HCT116 (cell line): ENCODE measurements around the gene DAPK1. TPM values are rescaled to one million over a fixed set of nuclear protein-coding genes. Genes with fewer than 3 reads are reported as not detected.
A peak's percentile ranks its signal among the peaks of the same experiment; 100 is the strongest.

ENCODE experiments used
- ATAC-seq: fragments of 200-7000 bp; cut with Tn5 transposase; 2 replicates; pipeline ENCODE4 v1.9.1; 2020; ENCODE audit warnings: mild to moderate bottlenecking, moderate library complexity
- BruUV-seq: library from RNA; stranded (reverse); fragments of 400-500 nt; replicated peaks from 2 replicates; lab custom pipeline; 2021; lab: Mats Ljungman, UMichigan
- CTCF ChIA-PET: fragments of 300-600 bp; sonication (Branson Sonifier 250); formaldehyde crosslinking; loops from one replicate; lab custom pipeline; 2021; ENCODE audit warnings: antibody characterized with exemption; lab: Charles Lee
- POLR2A ChIA-PET: fragments of 300-600, 350-600 bp; sonication (Branson Sonifier 250); formaldehyde crosslinking; loops from one replicate; lab custom pipeline; 2021; ENCODE audit warnings: antibody characterized with exemption; lab: Charles Lee
- RAD21 ChIA-PET, 2 experiments: fragments of 300-600 bp; sonication (Branson Sonifier 250); formaldehyde crosslinking; loops; one replicate each; lab custom pipeline; 2023; ENCODE audit warnings: low total read pairs in 2 of 2; ENCODE audit not compliant: uncharacterized antibody in 2 of 2, unreplicated experiment in 2 of 2, low non-redundant PET in 1 of 2; lab: Charles Lee
- DNase-seq: peaks from one replicate; pipeline ENCODE4 v3.0.0-alpha.2; 2010; ENCODE audit warnings: low read depth, low spot score
- H2AFZ ChIP-seq: fragments of 200-600 bp; shearing (Covaris generic), sonication (generic); 2 replicates; pipeline ENCODE4 v1.6.1; 2017; ENCODE audit warnings: low read depth, mixed run types, mixed read lengths, antibody characterized with exemption, low read length; ENCODE audit not compliant: poor library complexity, severe bottlenecking
- H3K27ac ChIP-seq: 2 replicates; pipeline ENCODE4 v1.5.1; 2012; ENCODE audit warnings: low read depth, low read length
- H3K27me3 ChIP-seq: fragments of 200-600 bp; sonication (generic); 2 replicates; pipeline ENCODE4 v1.6.1; 2016; ENCODE audit warnings: mixed run types, low read length, mixed read lengths; ENCODE audit not compliant: insufficient read depth
- H3K36me3 ChIP-seq, 2 experiments: fragments of 200-500 bp in 1 of 2; fragments of 200-600 bp in 1 of 2; sonication (Bioruptor generic) in 1 of 2; sonication (generic) in 1 of 2; 2 replicates each; pipeline versions ENCODE4 v1.5.1 to v1.6.1; 2014 to 2016; ENCODE audit warnings: low read length in 2 of 2, inconsistent platforms in 1 of 2, mixed read lengths in 1 of 2, mixed run types in 1 of 2; ENCODE audit not compliant: insufficient read depth in 2 of 2, control insufficient read depth in 1 of 2
- H3K4me1 ChIP-seq, 2 experiments: fragments of 200-600 bp in 1 of 2; sonication (generic) in 1 of 2; 2 replicates each; pipeline versions ENCODE4 v1.5.1 to v1.6.1; 2012 to 2017; ENCODE audit warnings: low read length in 2 of 2, inconsistent platforms in 1 of 2, mild to moderate bottlenecking in 1 of 2, mixed read lengths in 1 of 2, mixed run types in 1 of 2, moderate library complexity in 1 of 2; ENCODE audit not compliant: insufficient read depth in 2 of 2, control insufficient read depth in 1 of 2
- H3K4me2 ChIP-seq: fragments of 200-600 bp; sonication (generic); 2 replicates; pipeline ENCODE4 v1.6.1; 2017; ENCODE audit warnings: mixed run types, low read length, mixed read lengths
- H3K4me3 ChIP-seq, 2 experiments: fragments of 200-600 bp in 1 of 2; sonication (generic) in 1 of 2; replicated peaks in 1 of 2; 2 replicates each; pipeline ENCODE4 v1.5.1; 2011 to 2016; ENCODE audit warnings: low read length in 2 of 2, control low read depth in 1 of 2, low read depth in 1 of 2, mild to moderate bottlenecking in 1 of 2, mixed read lengths in 1 of 2, mixed run types in 1 of 2
- H3K79me2 ChIP-seq: fragments of 200-600 bp; sonication (generic); 2 replicates; pipeline ENCODE4 v1.6.1; 2017; ENCODE audit warnings: mild to moderate bottlenecking, mixed run types, low read length, moderate library complexity, mixed read lengths; ENCODE audit not compliant: insufficient read depth
- H3K9ac ChIP-seq: fragments of 200-600 bp; sonication (generic); 2 replicates; pipeline ENCODE4 v1.6.1; 2016; ENCODE audit warnings: low read length, mixed read lengths
- H3K9me2 ChIP-seq: fragments of 200-600 bp; sonication (generic), shearing (Covaris generic); 2 replicates; pipeline ENCODE4 v1.6.1; 2017; ENCODE audit warnings: mixed run types, mild to moderate bottlenecking, moderate library complexity; ENCODE audit not compliant: insufficient read depth
- H3K9me3 ChIP-seq, 2 experiments: fragments of 200-500 bp in 1 of 2; fragments of 200-600 bp in 1 of 2; sonication (Bioruptor generic) in 1 of 2; sonication (generic) in 1 of 2; 2 replicates each; pipeline ENCODE4 v1.6.1; 2014 to 2017; ENCODE audit warnings: low read length in 2 of 2, mixed read lengths in 2 of 2, inconsistent platforms in 1 of 2, low read depth in 1 of 2, mild to moderate bottlenecking in 1 of 2, mixed run types in 1 of 2, moderate library complexity in 1 of 2; ENCODE audit not compliant: control insufficient read depth in 1 of 2, insufficient read depth in 1 of 2
- H4K20me1 ChIP-seq: fragments of 200-600 bp; sonication (generic), shearing (Covaris generic); 2 replicates; pipeline ENCODE4 v1.6.1; 2017; ENCODE audit warnings: mixed run types, mild to moderate bottlenecking, moderate library complexity; ENCODE audit not compliant: insufficient read depth
- CBX3 ChIP-seq: IDR thresholded peaks from 2 replicates; pipeline ENCODE4 v1.6.1; 2012; ENCODE audit warnings: low read depth
- CEBPB ChIP-seq: IDR thresholded peaks from 2 replicates; pipeline ENCODE4 v1.6.1; 2012; ENCODE audit warnings: low read depth
- EGR1 ChIP-seq: IDR thresholded peaks from 2 replicates; pipeline ENCODE4 v1.6.1; 2012; ENCODE audit warnings: low read depth
- ELF1 ChIP-seq: IDR thresholded peaks from 2 replicates; pipeline ENCODE4 v1.6.1; 2012; ENCODE audit warnings: low read depth, borderline replicate concordance
- EZH2 ChIP-seq: fragments of 200-600 bp; sonication (generic); IDR thresholded peaks from 2 replicates; pipeline ENCODE4 v1.6.1; 2017; ENCODE audit warnings: antibody characterized with exemption, mixed run types
- EZH2phosphoT487 ChIP-seq: fragments of 200-600 bp; IDR thresholded peaks from 2 replicates; pipeline ENCODE4 v1.6.1; 2018; ENCODE audit warnings: antibody characterized with exemption, borderline replicate concordance
- FOSL1 ChIP-seq: IDR thresholded peaks from 2 replicates; pipeline ENCODE4 v1.6.1; 2012; ENCODE audit warnings: low read depth
- JUND ChIP-seq: IDR thresholded peaks from 2 replicates; pipeline ENCODE4 v1.6.1; 2012
- POLR2A ChIP-seq: IDR thresholded peaks from 2 replicates; pipeline ENCODE4 v1.7.0; 2011; ENCODE audit warnings: borderline replicate concordance; ENCODE audit not compliant: insufficient read depth, insufficient read length; ENCODE audit errors: extremely low read depth
- POLR2AphosphoS5 ChIP-seq: IDR thresholded peaks from 2 replicates; pipeline ENCODE4 v1.6.1; 2011; ENCODE audit warnings: mild to moderate bottlenecking, low read depth, low read length, moderate library complexity
- RAD21 ChIP-seq: IDR thresholded peaks from 2 replicates; pipeline ENCODE4 v1.6.1; 2012; ENCODE audit warnings: low read depth, mild to moderate bottlenecking
- SIN3A ChIP-seq: IDR thresholded peaks from 2 replicates; pipeline ENCODE4 v1.6.1; 2012; ENCODE audit warnings: low read depth
- SRF ChIP-seq: IDR thresholded peaks from 2 replicates; pipeline ENCODE4 v1.6.1; 2012; ENCODE audit warnings: low read depth
- TCF7L2 ChIP-seq: IDR thresholded peaks from 2 replicates; pipeline ENCODE4 v1.7.0; 2011; ENCODE audit warnings: borderline replicate concordance, inconsistent platforms; ENCODE audit not compliant: insufficient read depth, insufficient read length; ENCODE audit errors: extremely low read depth
- YY1 ChIP-seq: IDR thresholded peaks from 2 replicates; pipeline ENCODE4 v1.6.1; 2011; ENCODE audit warnings: low read length, low read depth, moderate library complexity, mild to moderate bottlenecking; ENCODE audit not compliant: insufficient replicate concordance; ENCODE audit errors: extremely low read depth
- ZFX ChIP-seq: fragments of 450-650 bp; IDR thresholded peaks from 2 replicates; pipeline ENCODE4 v1.6.1; 2017
- ZNF274 ChIP-seq: fragments of 200-500 bp; sonication (Bioruptor generic); IDR thresholded peaks from 2 replicates; pipeline ENCODE4 v1.6.1; 2014; ENCODE audit warnings: mild to moderate bottlenecking, low read depth, low read length, inconsistent platforms
- intact Hi-C: fragments of 100-400 bp; cut with micrococcal nuclease; formaldehyde crosslinking; loops from 2 replicates; pipeline ENCODE4 v1.10.0; 2022
- total RNA-seq: library from RNA; stranded (reverse); gene quantifications from one replicate; pipeline ENCODE4 v1.2.1, GENCODE V29; 2021; ENCODE audit not compliant: unreplicated experiment
- TF ChIP-seq, protein P1 (sequence below), 3 experiments: fragments of 200-600 bp in 1 of 3; sonication (generic) in 1 of 3; IDR thresholded peaks in 2 of 3; conservative IDR thresholded peaks in 1 of 3; 2 replicates each; pipeline ENCODE4 v1.5.1; 2012 to 2017; ENCODE audit warnings: low read depth in 2 of 3, low read length in 2 of 3, antibody characterized with exemption in 1 of 3, borderline replicate concordance in 1 of 3, control low read depth in 1 of 3, mild to moderate bottlenecking in 1 of 3, mixed read lengths in 1 of 3, mixed run types in 1 of 3, moderate library complexity in 1 of 3; ENCODE audit not compliant: insufficient read depth in 1 of 3
- TF ChIP-seq, protein P2 (sequence below): IDR thresholded peaks from 2 replicates; pipeline ENCODE4 v1.6.1; 2012
- TF ChIP-seq, protein P3 (sequence below): IDR thresholded peaks from 2 replicates; pipeline ENCODE4 v1.6.1; 2011; ENCODE audit warnings: mild to moderate bottlenecking, low read length, moderate library complexity; ENCODE audit not compliant: insufficient replicate concordance; ENCODE audit errors: extremely low read depth

Gene DAPK1
- total RNA-seq, 1 experiment from 2014 or later = 5.6 TPM

DNA sequence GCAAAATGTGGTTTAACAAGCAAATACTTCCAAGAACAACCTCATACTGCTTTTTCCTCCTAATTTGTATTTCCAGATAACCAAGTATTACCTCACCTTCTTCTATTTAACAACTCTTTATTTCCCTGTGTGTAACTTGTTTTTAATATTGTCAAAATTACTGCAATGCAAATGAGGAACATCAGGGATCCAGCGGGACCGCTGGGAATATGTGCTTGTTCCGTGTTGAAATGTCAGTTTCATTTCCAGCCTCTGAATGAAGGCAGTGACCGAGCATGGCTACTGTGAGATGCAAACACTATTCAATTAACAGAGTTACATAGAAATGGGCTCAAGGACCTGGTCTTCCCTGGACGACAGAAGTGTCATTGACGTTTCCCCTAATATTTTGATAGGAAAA, 117.5 kb downstream of the DAPK1 start:
- TF ChIP-seq, protein P1, sequence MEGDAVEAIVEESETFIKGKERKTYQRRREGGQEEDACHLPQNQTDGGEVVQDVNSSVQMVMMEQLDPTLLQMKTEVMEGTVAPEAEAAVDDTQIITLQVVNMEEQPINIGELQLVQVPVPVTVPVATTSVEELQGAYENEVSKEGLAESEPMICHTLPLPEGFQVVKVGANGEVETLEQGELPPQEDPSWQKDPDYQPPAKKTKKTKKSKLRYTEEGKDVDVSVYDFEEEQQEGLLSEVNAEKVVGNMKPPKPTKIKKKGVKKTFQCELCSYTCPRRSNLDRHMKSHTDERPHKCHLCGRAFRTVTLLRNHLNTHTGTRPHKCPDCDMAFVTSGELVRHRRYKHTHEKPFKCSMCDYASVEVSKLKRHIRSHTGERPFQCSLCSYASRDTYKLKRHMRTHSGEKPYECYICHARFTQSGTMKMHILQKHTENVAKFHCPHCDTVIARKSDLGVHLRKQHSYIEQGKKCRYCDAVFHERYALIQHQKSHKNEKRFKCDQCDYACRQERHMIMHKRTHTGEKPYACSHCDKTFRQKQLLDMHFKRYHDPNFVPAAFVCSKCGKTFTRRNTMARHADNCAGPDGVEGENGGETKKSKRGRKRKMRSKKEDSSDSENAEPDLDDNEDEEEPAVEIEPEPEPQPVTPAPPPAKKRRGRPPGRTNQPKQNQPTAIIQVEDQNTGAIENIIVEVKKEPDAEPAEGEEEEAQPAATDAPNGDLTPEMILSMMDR (IDR thresholded peaks at IDR 0.05 in 2 of 3, conservative IDR thresholded peaks at IDR 0.05 in 1 of 3; ENCODE audit: borderline replicate concordance in 1 of 3, insufficient read depth in 1 of 3, low read depth in 2 of 3, low read length in 2 of 3) = no peak
- TF ChIP-seq FOSL1 (no peak), YY1 (no peak), POLR2A (no peak), ELF1 (no peak), SRF (no peak), EZH2 (no peak), CEBPB (no peak), RAD21 (no peak), EGR1 (no peak), ZNF274 (no peak), POLR2AphosphoS5 (no peak), ZFX (no peak), EZH2phosphoT487 (no peak), JUND (no peak), CBX3 (no peak), SIN3A (no peak), TCF7L2 (no peak)
- TF ChIP-seq, protein P2, sequence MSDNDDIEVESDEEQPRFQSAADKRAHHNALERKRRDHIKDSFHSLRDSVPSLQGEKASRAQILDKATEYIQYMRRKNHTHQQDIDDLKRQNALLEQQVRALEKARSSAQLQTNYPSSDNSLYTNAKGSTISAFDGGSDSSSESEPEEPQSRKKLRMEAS = no peak
- TF ChIP-seq, protein P3, sequence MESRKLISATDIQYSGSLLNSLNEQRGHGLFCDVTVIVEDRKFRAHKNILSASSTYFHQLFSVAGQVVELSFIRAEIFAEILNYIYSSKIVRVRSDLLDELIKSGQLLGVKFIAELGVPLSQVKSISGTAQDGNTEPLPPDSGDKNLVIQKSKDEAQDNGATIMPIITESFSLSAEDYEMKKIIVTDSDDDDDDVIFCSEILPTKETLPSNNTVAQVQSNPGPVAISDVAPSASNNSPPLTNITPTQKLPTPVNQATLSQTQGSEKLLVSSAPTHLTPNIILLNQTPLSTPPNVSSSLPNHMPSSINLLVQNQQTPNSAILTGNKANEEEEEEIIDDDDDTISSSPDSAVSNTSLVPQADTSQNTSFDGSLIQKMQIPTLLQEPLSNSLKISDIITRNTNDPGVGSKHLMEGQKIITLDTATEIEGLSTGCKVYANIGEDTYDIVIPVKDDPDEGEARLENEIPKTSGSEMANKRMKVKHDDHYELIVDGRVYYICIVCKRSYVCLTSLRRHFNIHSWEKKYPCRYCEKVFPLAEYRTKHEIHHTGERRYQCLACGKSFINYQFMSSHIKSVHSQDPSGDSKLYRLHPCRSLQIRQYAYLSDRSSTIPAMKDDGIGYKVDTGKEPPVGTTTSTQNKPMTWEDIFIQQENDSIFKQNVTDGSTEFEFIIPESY = no peak
- intact Hi-C loops = no loop called here
- no peaks in the 10 kb centered on the region for H3K79me2 ChIP-seq
- no peak overlapping the region for H3K4me3 ChIP-seq
- no peaks in the 10 kb centered on the region for H4K20me1 ChIP-seq
- no peaks in the 10 kb centered on the region for H3K36me3 ChIP-seq
- no TSS peak for BruUV-seq
- RAD21 ChIA-PET = no interaction called here
- no peaks in the 10 kb centered on the region for H3K27me3 ChIP-seq
- CTCF ChIA-PET = no interaction called here
- H3K4me1 ChIP-seq = peaks cover 0 to 14% of the 10 kb centered on the region in 2 experiments; a peak in 2 of 4 replicates
- DNase-seq (no peak), ATAC-seq (no peak)
- H3K27ac ChIP-seq = no peak overlapping the region
- H3K4me2 ChIP-seq = peak overlapping the region; percentile 27
- H3K9me3 ChIP-seq = no peaks in the 10 kb centered on the region
- POLR2A ChIA-PET = no interaction called here
- H2AFZ ChIP-seq = no peak overlapping the region
- H3K9ac ChIP-seq = no peak overlapping the region
- H3K9me2 ChIP-seq = no peaks in the 10 kb centered on the region
